ENCODE data around the gene SRGAP3. TPM values are rescaled to one million over a fixed set of nuclear protein-coding genes. Genes with fewer than 3 reads are reported as not detected.

SRGAP3 gene
- total RNA-seq, 2 experiments from 2014 or later = 2.8 to 3.2 TPM

DNA sequence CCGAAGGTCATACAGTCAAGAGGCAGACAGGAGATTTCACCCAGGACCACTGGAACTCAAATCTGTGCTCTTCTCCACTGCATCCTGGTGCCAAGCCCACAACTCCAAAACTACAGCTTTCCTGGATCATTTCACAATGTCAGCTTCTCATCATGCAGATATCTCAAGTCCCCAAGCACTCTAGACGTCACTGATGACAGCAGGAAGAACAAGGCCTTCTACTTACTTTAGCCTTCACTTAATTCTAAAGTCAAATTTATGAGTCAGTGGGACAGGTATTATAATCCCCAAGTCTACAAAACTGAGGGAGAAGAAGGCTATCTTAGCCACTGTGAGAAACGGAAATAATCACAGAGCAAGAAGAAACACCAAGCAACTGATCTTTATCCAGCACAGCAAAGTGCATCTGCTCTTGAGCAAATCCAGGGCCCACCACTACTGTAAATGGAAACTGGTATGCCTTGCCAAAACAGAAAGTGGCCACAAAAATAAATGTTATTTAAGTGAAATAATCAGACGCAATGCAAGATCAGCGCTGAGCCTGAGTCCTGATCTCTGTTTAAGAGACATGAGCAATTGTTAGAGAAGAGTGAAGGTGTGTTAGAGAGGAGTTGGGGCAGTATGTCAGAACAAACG is 287.1 kb downstream of the SRGAP3 start:
- DNase-seq (no peak), ATAC-seq (no peak)
- Mint-ChIP-seq H3K27me3 (no peaks in the 10 kb centered on the region), H3K4me1 (peaks cover 45% of the 10 kb centered on the region), H3K4me3 (peak overlapping the region; percentile 85), H3K27ac (peak overlapping the region; percentile 94), H3K9me3 (ENCODE audit: low read depth) (no peaks in the 10 kb centered on the region), H3K36me3 (peaks cover 20% of the 10 kb centered on the region)
- CTCF ChIA-PET = interaction anchor here (0.7 kb wide), 1 partner anchor 98 kb away, joined by 3 read pairs; no protein-coding TSS in a partner anchor

DNA sequence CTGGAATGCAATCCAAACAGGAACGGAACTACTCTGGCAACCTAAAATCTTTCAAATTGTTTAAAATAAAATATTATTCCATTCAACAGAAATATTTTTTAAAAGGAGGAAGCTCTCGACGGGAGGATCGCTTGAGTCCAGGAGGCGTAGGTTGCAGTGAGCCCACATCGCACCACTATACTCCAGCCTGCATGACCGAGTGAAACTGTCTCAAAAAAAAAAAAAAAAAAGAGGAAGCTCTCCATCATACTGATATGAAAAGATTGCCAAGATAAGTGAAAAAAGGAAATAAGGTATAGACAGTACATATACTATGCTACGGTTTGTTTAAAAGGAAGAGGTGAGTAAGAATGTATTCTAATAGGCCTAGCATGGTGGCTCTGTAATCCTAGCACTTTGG is 289.8 kb downstream of the SRGAP3 start:
- CTCF ChIA-PET = no interaction called here
- H3K9me3 Mint-ChIP-seq (ENCODE audit: low read depth) = no peaks in the 10 kb centered on the region
- H3K36me3 Mint-ChIP-seq = peaks cover 30% of the 10 kb centered on the region
- no peak for ATAC-seq
- H3K4me1 Mint-ChIP-seq = peaks cover 57% of the 10 kb centered on the region
- H3K27me3 Mint-ChIP-seq = no peaks in the 10 kb centered on the region
- no peak for DNase-seq
- no peak overlapping the region for H3K27ac Mint-ChIP-seq
- no peak overlapping the region for H3K4me3 Mint-ChIP-seq

DNA sequence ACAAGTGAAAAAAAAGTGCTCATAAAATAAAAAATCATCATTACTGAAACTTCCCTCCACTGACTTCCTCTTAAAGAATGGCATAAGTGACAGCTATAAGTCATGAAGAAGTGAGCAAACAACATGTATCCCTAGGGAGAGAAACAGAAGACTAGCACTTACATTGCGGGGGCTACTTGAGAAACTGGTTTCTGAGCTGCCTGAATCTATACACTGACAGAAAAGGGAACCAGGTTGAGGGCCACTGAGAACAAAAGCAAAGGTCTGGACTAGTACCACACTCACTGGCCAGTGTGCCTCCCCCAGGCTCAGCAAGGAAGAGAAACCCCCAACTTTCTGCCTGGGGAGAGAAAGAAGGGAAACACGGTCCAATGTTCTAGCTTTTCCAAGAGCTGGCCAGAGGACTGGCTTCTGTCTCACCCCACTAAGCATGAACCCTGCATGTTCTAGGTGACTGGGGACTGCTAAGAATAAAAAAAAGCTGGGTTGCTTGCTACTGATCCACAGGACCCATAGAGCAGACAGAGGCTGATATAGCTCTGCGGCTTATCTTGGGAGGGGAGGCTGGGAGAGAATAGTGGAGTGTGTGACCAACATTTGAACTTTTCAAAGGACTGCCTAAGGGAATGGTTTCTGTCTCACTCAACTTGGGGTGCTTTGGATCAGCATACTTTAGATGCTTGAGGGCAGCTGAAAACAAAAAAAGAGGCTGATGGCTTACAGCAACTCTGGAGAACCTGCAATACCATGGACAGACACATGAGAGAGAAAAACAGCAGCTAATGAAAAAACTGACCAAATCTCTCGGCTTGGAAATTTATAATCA is 294.3 kb downstream of the SRGAP3 start:
- ATAC-seq = no peak
- CTCF ChIA-PET = no interaction called here
- Mint-ChIP-seq H3K27ac (no peak overlapping the region), H3K9me3 (ENCODE audit: low read depth) (no peaks in the 10 kb centered on the region), H3K4me1 (peaks cover 39% of the 10 kb centered on the region), H3K4me3 (no peak overlapping the region), H3K36me3 (peaks cover 37% of the 10 kb centered on the region), H3K27me3 (no peaks in the 10 kb centered on the region)
- no peak for DNase-seq

DNA sequence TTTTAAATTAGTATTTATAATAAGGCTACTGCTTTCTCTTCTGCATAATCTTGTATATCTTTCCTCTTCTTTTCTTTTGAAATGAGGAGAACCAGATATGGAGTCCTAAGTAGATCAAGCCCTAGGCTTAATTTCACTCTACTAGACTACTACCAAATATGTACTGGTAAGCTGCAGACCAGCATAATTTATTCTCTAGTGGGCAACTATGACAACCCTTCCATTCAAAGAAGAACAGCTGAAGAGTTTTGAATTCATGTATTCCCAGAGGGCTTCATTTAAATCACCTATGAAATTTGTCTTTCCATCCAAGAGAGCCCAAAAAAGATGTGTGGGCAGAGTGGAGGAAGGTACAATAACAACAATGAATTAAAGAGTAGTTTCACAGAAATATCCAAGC is 296.1 kb downstream of the SRGAP3 start:
- no peak for ATAC-seq
- Mint-ChIP-seq H3K9me3 (ENCODE audit: low read depth) (no peaks in the 10 kb centered on the region), H3K4me3 (no peak overlapping the region), H3K4me1 (peaks cover 33% of the 10 kb centered on the region), H3K27ac (no peak overlapping the region), H3K36me3 (peaks cover 27% of the 10 kb centered on the region), H3K27me3 (no peaks in the 10 kb centered on the region)
- no peak for DNase-seq
- CTCF ChIA-PET = no interaction called here

DNA sequence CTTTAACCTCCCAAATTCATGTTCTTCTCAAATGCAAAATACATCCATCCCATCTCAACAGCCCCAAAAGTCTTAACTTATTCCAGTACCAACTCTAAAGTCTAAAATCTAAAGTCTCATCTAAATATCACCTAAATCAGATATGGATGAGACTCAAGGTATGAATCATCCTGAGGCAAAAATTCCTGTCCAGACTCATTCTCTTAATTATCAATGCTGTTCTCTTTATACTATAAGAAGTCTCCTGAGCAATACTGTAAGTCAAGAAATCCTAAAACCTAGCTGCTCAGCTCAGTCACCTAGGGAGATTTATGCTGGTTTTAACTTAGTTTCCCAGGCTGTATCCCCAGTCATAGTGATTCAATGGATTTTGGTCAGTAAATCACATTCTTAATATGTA is 297.3 kb downstream of the SRGAP3 start:
- Mint-ChIP-seq H3K27ac (no peak overlapping the region), H3K4me3 (no peak overlapping the region), H3K4me1 (peaks cover 32% of the 10 kb centered on the region), H3K36me3 (peaks cover 22% of the 10 kb centered on the region), H3K9me3 (ENCODE audit: low read depth) (no peaks in the 10 kb centered on the region), H3K27me3 (no peaks in the 10 kb centered on the region)
- CTCF ChIA-PET = no interaction called here
- ATAC-seq (no peak), DNase-seq (no peak)

DNA sequence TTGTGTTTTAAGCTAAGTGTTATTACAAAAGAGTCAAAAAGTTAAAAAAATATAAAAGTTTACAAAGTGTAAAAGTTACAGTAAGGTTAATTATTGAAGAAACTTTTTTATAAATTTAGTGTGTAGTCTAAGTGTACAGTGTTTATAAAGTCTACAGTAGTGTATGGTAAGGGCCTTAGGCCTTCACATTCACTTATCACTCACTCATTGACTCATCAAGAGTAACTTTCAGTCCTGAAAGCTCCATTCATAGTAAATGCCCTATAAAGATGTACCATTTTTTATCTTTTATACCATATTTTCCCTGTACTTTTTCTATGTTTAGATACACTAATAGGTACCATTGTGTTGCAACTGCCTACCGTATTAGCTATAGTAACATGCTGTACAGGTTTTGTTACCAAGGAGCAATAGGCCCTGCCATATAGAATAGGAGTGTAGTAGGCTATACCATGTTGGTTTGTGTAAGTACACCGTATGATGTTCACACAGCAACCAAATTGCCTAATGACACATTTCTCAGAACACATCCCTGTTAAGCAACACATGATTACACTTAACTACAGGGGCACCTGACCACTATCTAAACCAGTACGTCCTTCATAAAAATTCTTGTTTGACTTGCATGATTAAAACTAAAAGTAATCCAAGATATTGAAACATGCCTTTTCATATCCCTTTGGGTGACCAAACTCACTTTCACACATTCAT is 303.4 kb downstream of the SRGAP3 start:
- H3K4me1 Mint-ChIP-seq = peaks cover 15% of the 10 kb centered on the region
- peaks cover 53% of the 10 kb centered on the region for H3K36me3 Mint-ChIP-seq
- no peak overlapping the region for H3K4me3 Mint-ChIP-seq
- H3K27ac Mint-ChIP-seq = no peak overlapping the region
- ATAC-seq = no peak
- H3K9me3 Mint-ChIP-seq (ENCODE audit: low read depth) = peaks cover 12% of the 10 kb centered on the region
- no peaks in the 10 kb centered on the region for H3K27me3 Mint-ChIP-seq
- DNase-seq = no peak
- CTCF ChIA-PET = interaction anchor here (0.6 kb wide), 1 partner anchor 27 kb away, joined by 3 read pairs; no protein-coding TSS in a partner anchor

DNA sequence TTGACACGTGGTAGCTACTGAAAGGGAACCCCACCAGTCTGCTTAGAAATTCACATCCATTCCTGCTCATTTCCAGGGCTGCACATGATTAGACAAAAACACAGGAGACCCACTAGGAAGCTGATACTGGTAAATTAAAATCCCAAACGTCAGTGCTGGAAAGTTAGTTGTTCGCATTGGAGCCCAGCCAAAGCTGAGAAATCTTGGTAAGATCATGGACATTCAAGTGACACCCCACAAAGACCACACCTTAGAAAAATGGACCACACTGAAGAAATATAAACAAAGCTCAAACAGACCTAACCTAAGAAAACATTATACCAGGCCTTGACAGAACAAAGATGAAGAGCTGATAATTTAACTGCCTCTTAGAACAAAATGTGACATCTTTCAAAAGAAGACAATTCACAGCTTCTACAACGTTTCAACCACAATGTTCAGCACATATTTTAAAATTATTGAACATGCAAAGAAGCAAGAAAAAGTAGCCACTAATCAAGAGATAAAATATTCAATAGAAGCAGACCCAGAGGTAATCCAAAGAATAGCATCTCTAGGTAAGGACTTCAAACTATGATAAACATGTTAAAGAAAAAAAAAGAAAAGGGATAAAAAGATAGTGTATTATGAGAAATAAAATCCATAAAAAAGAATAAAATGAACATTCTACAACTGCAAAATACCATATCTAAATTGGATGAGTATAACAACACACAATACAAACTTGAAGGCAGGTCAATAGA is 306.5 kb downstream of the SRGAP3 start:
- H3K36me3 Mint-ChIP-seq = peaks cover 66% of the 10 kb centered on the region
- no peak for DNase-seq
- CTCF ChIA-PET = no interaction called here
- peaks cover under 1% of the 10 kb centered on the region for H3K4me1 Mint-ChIP-seq
- H3K4me3 Mint-ChIP-seq = no peak overlapping the region
- ATAC-seq = no peak
- H3K27me3 Mint-ChIP-seq = no peaks in the 10 kb centered on the region
- no peak overlapping the region for H3K27ac Mint-ChIP-seq
- H3K9me3 Mint-ChIP-seq (ENCODE audit: low read depth) = peaks cover 12% of the 10 kb centered on the region

DNA sequence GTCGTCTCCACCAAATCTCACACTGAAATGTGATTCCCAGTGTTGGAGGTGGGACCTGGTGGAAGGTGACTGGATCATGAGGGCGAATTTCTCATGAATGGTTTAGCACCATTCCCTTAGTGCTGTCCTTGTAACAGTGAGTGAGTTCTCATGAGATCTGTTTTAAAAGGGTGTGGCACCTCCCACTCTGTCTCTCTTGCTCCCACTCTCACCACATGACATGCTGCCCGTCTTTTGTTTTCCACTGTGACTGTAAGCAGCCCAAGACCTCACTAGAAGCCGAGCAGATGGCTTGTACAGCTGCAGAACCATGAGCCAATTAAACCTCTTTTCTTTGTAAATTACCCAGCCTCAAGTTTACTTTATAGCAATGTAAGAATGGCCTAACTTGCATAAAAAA is 307.3 kb downstream of the SRGAP3 start:
- ATAC-seq (no peak), DNase-seq (no peak)
- Mint-ChIP-seq H3K4me1 (no peaks in the 10 kb centered on the region), H3K9me3 (ENCODE audit: low read depth) (peaks cover 12% of the 10 kb centered on the region), H3K36me3 (peaks cover 65% of the 10 kb centered on the region), H3K27ac (no peak overlapping the region), H3K27me3 (no peaks in the 10 kb centered on the region), H3K4me3 (no peak overlapping the region)
- CTCF ChIA-PET = interaction anchor here (2.2 kb wide), 1 partner anchor 360 kb away, joined by 5 read pairs; no protein-coding TSS in a partner anchor

DNA sequence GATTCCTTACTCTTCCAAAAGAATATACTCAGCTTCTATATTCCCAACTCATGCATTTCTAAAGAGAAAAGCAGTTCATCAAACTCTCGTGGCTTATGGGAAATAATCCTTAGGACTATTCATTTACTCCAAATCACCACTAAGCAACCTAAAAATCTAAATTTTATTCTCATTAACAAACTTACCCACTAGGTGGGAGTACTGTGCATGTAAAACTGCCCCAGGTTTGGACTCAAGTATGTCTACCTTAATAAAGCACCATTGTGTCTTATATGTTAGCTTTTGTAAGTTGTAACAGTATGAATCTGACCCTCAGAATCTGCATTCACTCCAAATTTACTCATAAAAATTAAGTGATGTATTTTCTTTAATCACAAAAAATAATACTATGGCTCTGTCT is 311.4 kb downstream of the SRGAP3 start:
- H3K27me3 Mint-ChIP-seq = no peaks in the 10 kb centered on the region
- H3K9me3 Mint-ChIP-seq (ENCODE audit: low read depth) = peaks cover 3% of the 10 kb centered on the region
- DNase-seq (no peak), ATAC-seq (peak; percentile 23)
- H3K27ac Mint-ChIP-seq = no peak overlapping the region
- no peaks in the 10 kb centered on the region for H3K4me1 Mint-ChIP-seq
- peaks cover 52% of the 10 kb centered on the region for H3K36me3 Mint-ChIP-seq
- H3K4me3 Mint-ChIP-seq = no peak overlapping the region
- CTCF ChIA-PET = interaction anchor here (1.2 kb wide), 1 partner anchor 49 kb away, joined by 5 read pairs; no protein-coding TSS in a partner anchor

DNA sequence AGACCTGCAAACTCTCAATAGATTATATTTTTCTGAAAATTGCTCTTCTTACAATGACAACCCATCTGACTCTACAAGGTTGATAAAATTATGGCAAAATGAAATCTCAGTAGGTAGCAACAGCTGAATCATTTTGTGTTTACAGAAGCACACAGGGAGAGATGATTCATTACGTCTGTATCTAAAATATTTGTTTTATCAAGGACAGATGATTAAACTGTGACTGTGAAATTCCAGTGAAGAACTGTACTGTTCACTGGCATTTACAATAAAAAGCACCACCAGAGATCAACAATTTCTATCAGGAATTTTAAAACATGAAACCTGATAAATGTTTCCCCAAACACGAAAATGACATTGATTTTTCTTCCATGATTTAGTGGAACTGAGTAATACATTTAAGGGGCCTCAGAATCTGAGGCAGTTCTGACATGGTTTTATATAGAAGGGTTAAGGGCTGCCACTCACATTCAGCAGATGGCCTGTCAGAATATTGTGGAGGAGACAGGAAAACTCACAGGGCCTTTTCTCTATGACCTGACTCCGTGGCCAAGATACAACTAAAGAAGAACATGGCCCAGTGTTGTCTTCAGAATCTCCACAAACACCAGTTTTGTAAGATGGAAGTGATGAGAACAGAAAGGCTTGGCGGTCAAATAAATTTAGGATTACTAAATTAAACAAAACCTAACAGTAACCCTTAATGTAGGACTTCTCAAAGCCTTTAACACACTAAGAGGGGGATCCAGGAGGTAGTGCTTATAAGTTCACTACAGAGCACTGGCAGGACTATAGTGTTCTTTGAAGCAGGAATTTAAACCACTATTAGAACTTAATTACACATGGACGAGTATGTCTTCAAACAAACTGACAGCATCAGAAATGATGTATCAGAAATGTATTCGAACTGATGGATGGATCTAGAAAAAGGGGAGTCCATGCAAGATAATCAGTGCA is 312.1 kb downstream of the SRGAP3 start:
- H3K4me1 Mint-ChIP-seq = no peaks in the 10 kb centered on the region
- CTCF ChIA-PET = interaction anchor here (1.2 kb wide), 1 partner anchor 50 kb away, joined by 5 read pairs; no protein-coding TSS in a partner anchor
- H3K4me3 Mint-ChIP-seq = no peak overlapping the region
- H3K27me3 Mint-ChIP-seq = no peaks in the 10 kb centered on the region
- H3K27ac Mint-ChIP-seq = no peak overlapping the region
- DNase-seq = no peak
- no peaks in the 10 kb centered on the region for H3K9me3 Mint-ChIP-seq (ENCODE audit: low read depth)
- ATAC-seq = no peak
- H3K36me3 Mint-ChIP-seq = peaks cover 46% of the 10 kb centered on the region

DNA sequence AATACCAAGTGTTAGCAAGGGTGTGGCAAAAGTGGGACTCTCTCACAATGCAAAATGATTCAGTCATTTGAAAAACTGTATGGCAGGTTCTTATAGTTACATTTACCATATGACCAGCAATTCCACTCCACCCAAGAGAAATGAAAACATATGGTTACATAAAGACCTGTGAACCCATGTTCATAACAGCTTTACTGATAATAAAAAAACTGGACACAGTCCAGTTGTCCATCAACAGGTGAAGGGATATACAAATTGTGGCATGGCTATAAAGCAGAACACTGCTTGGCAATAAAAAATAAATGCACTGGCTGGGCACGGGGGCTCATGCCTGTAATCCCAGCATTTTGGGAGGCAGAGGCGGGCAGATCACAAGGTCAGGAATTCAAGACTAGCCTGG is 316.9 kb downstream of the SRGAP3 start:
- Mint-ChIP-seq H3K4me3 (no peak overlapping the region), H3K4me1 (no peaks in the 10 kb centered on the region), H3K36me3 (peaks cover 32% of the 10 kb centered on the region), H3K27ac (no peak overlapping the region), H3K27me3 (no peaks in the 10 kb centered on the region), H3K9me3 (ENCODE audit: low read depth) (no peaks in the 10 kb centered on the region)
- ATAC-seq (no peak), DNase-seq (no peak)
- CTCF ChIA-PET = no interaction called here

DNA sequence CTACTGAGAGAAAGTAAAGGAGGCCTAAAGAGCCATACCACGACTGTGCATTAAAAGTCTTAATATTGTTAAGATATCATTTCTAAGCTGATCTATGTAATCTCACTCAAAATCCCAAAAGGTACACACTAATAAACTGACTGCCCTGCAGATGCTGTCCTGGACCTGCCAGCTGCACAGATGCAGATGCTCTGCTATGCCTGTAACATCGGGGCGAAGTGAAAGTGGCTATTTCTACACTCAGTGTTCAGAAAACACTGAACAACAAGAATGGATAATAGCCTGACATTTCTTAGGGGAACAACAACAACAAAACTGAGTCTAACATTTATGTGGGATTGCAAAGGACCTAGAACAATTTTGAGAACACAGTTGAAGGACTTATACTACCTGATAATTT is 318.1 kb downstream of the SRGAP3 start:
- H3K27me3 Mint-ChIP-seq = no peaks in the 10 kb centered on the region

More for the DNA sequence above, 318.1 kb downstream of the SRGAP3 start:
- no peaks in the 10 kb centered on the region for H3K9me3 Mint-ChIP-seq (ENCODE audit: low read depth)
- no peak overlapping the region for H3K4me3 Mint-ChIP-seq
- H3K36me3 Mint-ChIP-seq = peaks cover 35% of the 10 kb centered on the region
- H3K4me1 Mint-ChIP-seq = no peaks in the 10 kb centered on the region
- DNase-seq = no peak
- CTCF ChIA-PET = no interaction called here
- no peak for ATAC-seq
- no peak overlapping the region for H3K27ac Mint-ChIP-seq
